GM21515 (cell line): Measurements from ENCODE around the gene PDE4DIP.
"Not testable (repeated sequence)": the region's sequence is repeated elsewhere in the genome, so short reads cannot be mapped to it uniquely, and the experiment has no call there.

ENCODE experiments used
- ATAC-seq: cut with Tn5 transposase; IDR thresholded peaks from one replicate; pipeline ENCODE4 v1.9.1; 2021; ENCODE audit not compliant: unreplicated experiment

PDE4DIP gene

DNA sequence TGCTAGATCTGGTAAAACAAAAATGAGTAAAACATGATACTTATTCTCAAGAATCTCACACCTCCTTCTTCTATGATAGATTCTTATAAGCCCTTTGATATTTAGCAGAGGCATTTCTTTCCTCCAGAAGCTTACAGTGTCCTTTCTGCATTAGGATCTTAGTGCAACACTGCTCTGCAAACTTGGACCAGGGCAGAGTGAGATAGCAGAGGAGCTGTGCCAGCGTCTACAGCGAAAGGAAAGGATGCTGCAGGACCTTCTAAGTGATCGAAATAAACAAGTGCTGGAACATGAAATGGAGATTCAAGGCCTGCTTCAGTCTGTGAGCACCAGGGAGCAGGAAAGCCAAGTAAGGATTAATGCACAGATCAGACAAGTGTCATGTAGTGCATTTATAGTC lies 124.5 kb downstream of the PDE4DIP start:
- not testable (repeated sequence) for ATAC-seq

DNA sequence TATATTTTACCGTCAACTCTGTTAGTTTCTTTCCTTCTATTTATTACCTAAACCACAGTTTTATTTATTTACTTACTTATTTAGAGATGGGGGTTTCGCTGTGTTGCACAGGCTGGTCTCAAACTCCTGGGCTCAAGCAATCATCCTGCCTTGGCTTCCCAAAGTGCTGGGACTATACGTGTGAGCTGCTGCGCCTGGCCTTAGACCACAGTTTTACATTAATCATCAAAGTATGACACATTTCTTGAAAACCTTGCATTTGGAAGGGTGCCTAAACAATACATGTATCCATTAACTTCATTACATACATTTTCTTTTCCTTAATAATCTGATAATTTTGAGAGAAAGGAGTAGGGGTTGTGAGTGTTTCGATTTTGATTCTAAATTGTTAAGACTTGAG lies 124.9 kb downstream of the PDE4DIP start:
- not testable (repeated sequence) for ATAC-seq

DNA sequence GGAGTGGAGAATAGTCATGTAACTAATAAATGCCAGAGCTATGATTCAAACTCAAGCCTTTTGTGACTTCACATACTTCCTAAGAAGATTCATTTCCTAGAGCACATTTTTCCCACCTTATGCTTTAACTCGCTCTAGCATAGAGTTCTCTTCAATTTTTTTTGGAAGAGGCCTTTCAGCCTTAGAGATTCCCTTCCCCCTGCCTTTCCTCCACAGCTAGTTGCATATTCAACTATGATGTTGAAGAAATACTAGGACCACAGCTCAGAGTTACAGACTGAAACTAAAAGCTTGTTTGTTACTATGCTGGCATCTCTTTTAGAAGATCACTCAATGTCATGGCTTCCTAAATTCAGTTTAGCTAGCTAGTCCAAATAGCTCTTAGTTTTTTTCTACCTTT lies 131.2 kb downstream of the PDE4DIP start:
- not testable (repeated sequence) for ATAC-seq

- not testable (repeated sequence) for ATAC-seq
These were observed 131.8 kb downstream of the PDE4DIP start for GRCh38 chr1:148975866-148976537.

- not testable (repeated sequence) for ATAC-seq
These were observed 133.6 kb downstream of the PDE4DIP start for GRCh38 chr1:148977785-148978184.

DNA sequence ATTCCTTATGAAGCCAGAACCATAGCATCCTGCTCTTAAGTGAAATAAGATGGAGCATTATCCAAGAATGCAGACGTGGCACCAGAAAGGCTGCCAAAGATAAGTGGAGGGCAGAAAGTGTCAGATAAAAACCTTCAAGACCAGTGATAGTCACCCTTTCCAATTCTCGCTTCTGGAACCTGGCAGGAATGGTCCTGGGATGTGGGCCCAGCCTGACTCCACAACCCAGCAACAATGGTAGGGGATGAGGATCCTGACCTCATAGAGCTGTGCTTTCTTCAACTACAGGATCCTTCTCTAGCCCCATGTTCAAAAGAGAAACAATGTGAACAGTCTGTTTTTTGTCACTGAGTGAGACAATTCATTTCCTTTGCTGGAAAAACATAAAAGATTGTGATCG lies 145.2 kb downstream of the PDE4DIP start:
- not testable (repeated sequence) for ATAC-seq

DNA sequence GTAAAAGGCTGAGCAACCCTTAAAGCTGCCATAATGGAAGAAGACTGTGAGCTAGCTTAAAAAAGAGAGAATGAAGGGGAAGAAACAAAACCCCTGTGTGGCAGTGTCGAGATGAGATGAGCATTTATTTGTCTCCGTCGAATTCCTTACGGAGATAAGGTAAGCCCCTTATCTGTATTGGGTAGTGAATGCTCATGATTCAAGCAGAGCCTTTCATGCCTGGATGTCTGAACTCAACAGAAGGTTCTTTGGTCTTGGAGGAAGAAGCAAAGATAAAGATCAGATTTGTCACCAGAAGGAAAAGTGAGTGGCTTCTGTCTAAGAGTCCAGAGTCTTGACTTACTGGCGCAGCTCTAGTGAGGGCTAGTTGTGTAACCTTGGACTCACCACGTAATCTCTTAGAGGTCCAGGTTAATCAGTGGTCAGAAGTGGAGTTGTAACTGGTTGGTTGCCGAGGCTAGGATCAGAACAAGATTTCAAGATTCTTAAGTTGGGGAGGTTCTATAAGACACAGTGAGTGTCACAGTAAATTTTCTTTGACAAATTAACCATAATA lies 146.1 kb downstream of the PDE4DIP start:
- ATAC-seq: not testable (repeated sequence)

DNA sequence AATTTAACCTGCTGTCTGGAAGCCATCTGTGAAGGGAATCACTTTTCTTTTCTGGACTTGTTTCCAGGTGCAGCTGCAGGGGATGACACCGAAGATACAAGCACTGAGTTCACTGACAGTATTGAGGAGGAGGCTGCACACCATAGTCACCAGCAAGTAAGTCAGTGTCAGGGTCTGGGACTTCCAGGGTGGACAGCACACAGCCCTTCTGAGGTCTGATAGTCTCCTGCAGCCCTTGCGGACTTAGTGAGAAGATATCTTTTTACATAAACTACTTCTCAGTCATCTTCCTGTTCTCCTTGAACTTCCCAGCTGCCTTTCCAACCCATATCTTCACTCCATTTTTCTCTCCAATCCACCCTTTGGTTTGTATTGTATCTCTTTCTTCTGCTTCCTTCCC lies 147.6 kb downstream of the PDE4DIP start:
- not testable (repeated sequence) for ATAC-seq

DNA sequence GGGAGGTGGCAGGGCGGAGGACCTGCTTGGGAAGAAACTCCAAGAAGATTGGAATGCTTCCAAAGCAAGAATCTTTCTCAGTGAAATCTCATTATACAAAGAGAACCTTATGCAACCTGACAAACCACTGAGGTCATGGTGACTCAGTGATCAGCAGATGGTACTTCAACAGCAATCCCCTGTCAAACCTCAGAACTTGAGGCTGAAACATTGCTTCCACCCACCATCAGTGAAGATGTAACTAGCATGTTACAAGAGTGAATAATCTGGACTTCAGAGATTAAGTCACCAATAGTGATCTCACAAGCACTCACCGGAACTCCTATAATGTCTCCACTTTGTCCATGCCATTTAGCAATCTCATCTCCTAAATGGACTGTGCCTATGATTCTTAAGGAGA lies 148.1 kb downstream of the PDE4DIP start:
- ATAC-seq: not testable (repeated sequence)

- ATAC-seq: not testable (repeated sequence)
These were observed 152.4 kb downstream of the PDE4DIP start for GRCh38 chr1:148996449-148997224.

DNA sequence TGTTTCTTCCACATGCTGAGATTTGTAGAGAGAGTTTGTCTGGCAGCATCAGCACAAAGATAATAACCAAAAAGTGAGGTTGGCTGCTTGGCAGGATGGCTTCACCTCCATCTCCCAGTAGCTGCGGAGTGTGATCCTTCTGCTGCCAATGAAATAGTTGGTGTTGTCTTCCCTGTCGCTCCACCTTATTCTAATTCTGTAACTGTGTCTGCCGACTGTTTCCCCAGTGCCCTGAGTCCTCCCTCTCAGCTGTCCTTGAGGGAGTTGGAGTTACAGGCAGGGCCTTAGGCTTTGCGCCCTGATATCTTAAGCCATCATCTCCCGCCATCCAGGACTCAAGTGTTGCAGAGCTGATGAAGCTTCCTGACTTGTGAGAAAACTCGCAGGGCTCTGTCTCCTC lies 153.2 kb downstream of the PDE4DIP start:
- not testable (repeated sequence) for ATAC-seq

DNA sequence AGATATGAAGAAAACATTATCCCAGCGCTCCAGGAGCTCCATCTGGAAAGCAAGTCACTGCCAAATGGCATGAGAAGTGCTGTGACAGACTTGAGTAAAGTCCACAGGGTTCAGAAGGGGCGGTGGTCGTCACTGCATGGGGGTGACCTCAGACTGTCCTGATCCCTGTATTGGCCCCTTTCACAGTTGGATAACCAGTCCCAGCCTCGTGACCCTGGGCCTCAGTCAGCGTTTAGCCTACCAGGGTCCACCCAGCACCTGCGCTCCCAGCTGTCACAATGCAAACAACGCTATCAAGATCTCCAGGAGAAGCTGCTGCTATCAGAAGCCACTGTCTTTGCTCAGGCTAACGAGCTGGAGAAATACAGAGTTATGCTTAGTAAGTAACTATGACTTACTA lies 158.4 kb downstream of the PDE4DIP start:
- ATAC-seq: not testable (repeated sequence)

DNA sequence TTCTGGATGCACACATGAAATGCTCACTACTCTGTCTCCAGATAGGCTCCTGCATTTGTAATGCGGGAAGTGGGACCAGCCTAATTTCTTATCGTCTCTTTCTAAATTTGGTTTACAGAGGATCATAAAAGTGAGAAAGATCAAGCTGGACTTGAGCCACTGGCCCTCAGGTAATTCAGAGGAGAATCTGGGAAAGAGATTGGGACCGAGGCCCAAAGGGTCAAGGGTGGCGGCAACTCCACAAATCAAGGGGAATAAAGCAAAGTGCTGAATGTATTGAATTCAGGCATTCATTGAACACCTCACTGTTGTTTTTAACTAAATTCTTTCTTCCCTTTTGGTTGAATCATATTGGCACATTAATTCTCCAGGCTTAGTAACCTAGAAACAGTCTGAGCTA lies 164.1 kb downstream of the PDE4DIP start:
- not testable (repeated sequence) for ATAC-seq

DNA sequence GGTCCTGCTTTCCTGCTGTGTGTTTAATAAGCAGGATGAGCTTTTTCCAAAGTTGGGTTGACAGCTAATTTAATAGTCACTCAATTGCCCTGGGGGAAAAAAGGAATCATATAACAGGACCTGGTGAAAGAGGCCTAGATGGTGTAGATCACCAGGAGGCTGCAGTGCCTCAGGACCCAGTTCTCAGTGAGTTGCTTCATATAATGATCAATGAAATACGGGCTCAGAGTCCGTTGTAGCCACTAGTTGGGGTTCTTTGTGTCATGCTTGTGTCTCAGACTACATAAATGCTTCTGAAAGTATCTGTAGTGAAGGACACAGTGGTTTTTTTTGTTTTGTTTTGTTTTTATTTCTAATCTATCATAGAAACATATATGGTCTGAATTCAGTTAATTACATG lies 164.5 kb downstream of the PDE4DIP start:
- ATAC-seq: not testable (repeated sequence)

GRCh38 chr1:149009761-149010160 lies 165.5 kb downstream of the PDE4DIP start:
- ATAC-seq: not testable (repeated sequence)

DNA sequence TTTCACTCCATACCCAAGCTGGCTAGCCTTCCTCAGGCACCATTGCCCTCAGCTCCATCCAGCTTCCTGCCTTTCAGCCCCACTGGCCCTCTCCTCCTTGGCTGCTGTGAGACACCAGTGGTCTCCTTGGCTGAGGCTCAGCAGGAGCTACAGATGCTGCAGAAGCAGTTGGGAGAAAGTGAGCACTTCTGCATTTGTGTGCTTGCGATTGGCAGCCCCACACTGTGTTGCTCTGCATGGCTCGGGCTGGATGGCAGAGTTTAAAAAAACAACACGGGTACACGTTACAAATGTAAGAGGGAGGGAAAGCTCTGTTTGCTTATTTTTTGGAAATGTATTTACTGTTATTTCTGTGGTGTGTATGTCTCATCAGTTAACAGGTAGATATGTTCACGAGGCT lies 168.4 kb downstream of the PDE4DIP start:
- ATAC-seq: not testable (repeated sequence)

GRCh38 chr1:149013513-149013912 lies 169.3 kb downstream of the PDE4DIP start:
- ATAC-seq: not testable (repeated sequence)

DNA sequence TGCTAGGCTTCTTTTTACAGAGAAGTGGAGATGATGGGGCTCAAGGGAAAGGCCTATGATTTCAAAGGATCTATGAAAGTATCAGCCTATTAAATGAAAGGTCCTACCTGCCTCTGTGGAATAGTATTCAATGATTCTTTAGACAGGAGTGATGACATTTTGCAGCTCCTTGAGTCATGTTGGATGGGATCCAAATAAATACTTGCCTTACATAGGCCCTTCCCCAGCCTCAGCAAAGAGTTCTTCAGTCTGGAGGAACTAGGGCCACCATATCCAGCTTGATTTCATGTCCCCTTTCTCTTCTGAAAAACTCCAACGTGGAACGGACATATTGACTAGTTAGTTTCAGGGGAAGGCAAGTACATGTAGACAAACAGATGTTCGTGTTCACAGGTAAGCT lies 171.3 kb downstream of the PDE4DIP start:
- ATAC-seq: not testable (repeated sequence)

GRCh38 chr1:149016626-149017025 lies 172.4 kb downstream of the PDE4DIP start:
- not testable (repeated sequence) for ATAC-seq

- ATAC-seq: not testable (repeated sequence)
These were observed 174.3 kb downstream of the PDE4DIP start for GRCh38 chr1:149018577-149018976.

- not testable (repeated sequence) for ATAC-seq
These were observed 180.1 kb downstream of the PDE4DIP start for GRCh38 chr1:149024327-149024726.

- ATAC-seq: not testable (repeated sequence)
These were observed 189.7 kb downstream of the PDE4DIP start for GRCh38 chr1:149033916-149034315.
